Thymus (tissue), 11 donors: ENCODE data around the gene ITGB3. TPM values are rescaled to one million over a fixed set of nuclear protein-coding genes. Genes with fewer than 3 reads are reported as not detected.
"Not testable (repeated sequence)": the region's sequence is repeated elsewhere in the genome, so short reads cannot be mapped to it uniquely, and the experiment has no call there.

Source experiments
- DNase-seq, 9 donors: peaks; one replicate each; pipeline ENCODE4 v3.0.0-alpha.2; 2013; ENCODE audit warnings: low spot score in 9 of 9, low read depth in 6 of 9, missing footprints in 1 of 9
- H3K27ac ChIP-seq, 2 donors: one replicate each; pipeline ENCODE4 v1.5.1; 2013; ENCODE audit warnings: control low read depth in 1 of 2, low read depth in 1 of 2, low read length in 1 of 2, mild to moderate bottlenecking in 1 of 2, moderate library complexity in 1 of 2
- H3K27me3 ChIP-seq, 2 donors: one replicate each; pipeline ENCODE4 v1.5.1; 2013; ENCODE audit warnings: low read length in 1 of 2; ENCODE audit not compliant: control insufficient read depth in 2 of 2, insufficient read depth in 1 of 2
- H3K36me3 ChIP-seq, 2 donors: one replicate each; pipeline ENCODE4 v1.5.1; 2013; ENCODE audit warnings: low read length in 1 of 2, mild to moderate bottlenecking in 1 of 2, moderate library complexity in 1 of 2; ENCODE audit not compliant: control insufficient read depth in 2 of 2, insufficient read depth in 2 of 2
- H3K4me1 ChIP-seq, 2 donors: one replicate each; pipeline ENCODE4 v1.5.1; 2013; ENCODE audit warnings: low read length in 2 of 2; ENCODE audit not compliant: control insufficient read depth in 2 of 2, insufficient read depth in 2 of 2
- H3K4me3 ChIP-seq, 2 donors: one replicate each; pipeline ENCODE4 v1.5.1; 2013; ENCODE audit warnings: low read length in 2 of 2, control low read depth in 1 of 2, mild to moderate bottlenecking in 1 of 2
- H3K9me3 ChIP-seq, 2 donors: one replicate each; pipeline ENCODE4 v1.5.1; 2013; ENCODE audit warnings: low read length in 1 of 2, mild to moderate bottlenecking in 1 of 2; ENCODE audit not compliant: control insufficient read depth in 2 of 2, insufficient read depth in 1 of 2
- WGBS: extraction: QIAGEN DNeasy Blood & Tissue Kit; methylation state at CpG from one replicate; pipeline ENCODE4 v1.1.7; 2013; 5-methylcytosine and 5-hydroxymethylcytosine counted together
- polyA plus RNA-seq: library from polyadenylated mRNA; stranded (reverse); fragments of 200-250 nt; gene quantifications from one replicate; pipeline ENCODE4 v1.2.3, GENCODE V29; 2013
- total RNA-seq: library from RNA; stranded (reverse); fragments of 120-200 nt; gene quantifications from one replicate; pipeline ENCODE4 v1.2.4, GENCODE V29; 2013
- donor health status: healthy.

The ITGB3 gene
- total and polyA plus RNA-seq, 2 donors = 0.52 to 1.7 TPM

GRCh38 chr17:47267354-47267828 is 13.8 kb downstream of the ITGB3 start:
- no peak overlapping the region for H3K27ac ChIP-seq
- H3K9me3 ChIP-seq = peaks cover 0 to 6% of the 10 kb centered on the region in 2 donors
- H3K27me3 ChIP-seq = peaks cover 0 to 2% of the 10 kb centered on the region in 2 donors
- DNase-seq = no peak
- H3K4me3 ChIP-seq = no peak overlapping the region
- no peaks in the 10 kb centered on the region for H3K4me1 ChIP-seq
- H3K36me3 ChIP-seq = no peaks in the 10 kb centered on the region
- WGBS = 81% methylated on average over 1 of the region's 1 CpG

- 91% methylated on average over 3 of the region's 3 CpGs for WGBS
Measured at GRCh38 chr17:47268964-47269363, 15.3 kb downstream of the ITGB3 start.

GRCh38 chr17:47269561-47270280 is 16.1 kb downstream of the ITGB3 start:
- H3K9me3 ChIP-seq, H3K4me3 ChIP-seq, H3K36me3 ChIP-seq, H3K27me3 ChIP-seq, H3K27ac ChIP-seq, H3K4me1 ChIP-seq, DNase-seq: not testable (repeated sequence)

More at GRCh38 chr17:47268964-47269363, 15.3 kb downstream of the ITGB3 start:
- not testable (repeated sequence) for H3K9me3 ChIP-seq, H3K27me3 ChIP-seq, H3K4me3 ChIP-seq, H3K27ac ChIP-seq, H3K36me3 ChIP-seq, DNase-seq, H3K4me1 ChIP-seq

- Histone ChIP-seq H3K36me3 (no peaks in the 10 kb centered on the region), H3K4me1 (peaks cover 0 to 3% of the 10 kb centered on the region in 2 donors), H3K27ac (no peak overlapping the region), H3K27me3 (no peaks in the 10 kb centered on the region), H3K9me3 (peaks cover 0 to 6% of the 10 kb centered on the region in 2 donors), H3K4me3 (no peak overlapping the region)
- 96% methylated on average over 2 of the region's 2 CpGs for WGBS
- no peak for DNase-seq
Measured at GRCh38 chr17:47270946-47271705, 17.5 kb downstream of the ITGB3 start.

- Histone ChIP-seq H3K4me3 (no peak overlapping the region), H3K9me3 (peaks cover 0 to 6% of the 10 kb centered on the region in 2 donors), H3K27me3 (no peaks in the 10 kb centered on the region), H3K27ac (no peak overlapping the region), H3K4me1 (peaks cover 0 to 3% of the 10 kb centered on the region in 2 donors), H3K36me3 (no peaks in the 10 kb centered on the region)
- 96% methylated on average over 1 of the region's 1 CpG for whole genome bisulfite sequencing
- DNase-seq = no peak
Measured at GRCh38 chr17:47272491-47272890, 18.9 kb downstream of the ITGB3 start.

- H3K9me3 ChIP-seq = peaks cover 0 to 6% of the 10 kb centered on the region in 2 donors
- H3K4me3 ChIP-seq = no peak overlapping the region
- no peaks in the 10 kb centered on the region for H3K27me3 ChIP-seq
- peaks cover 0 to 3% of the 10 kb centered on the region in 2 donors for H3K4me1 ChIP-seq
- no peaks in the 10 kb centered on the region for H3K36me3 ChIP-seq
- H3K27ac ChIP-seq = no peak overlapping the region
- 95% methylated on average over 2 of the region's 2 CpGs for WGBS
- no peak for DNase-seq
Measured at GRCh38 chr17:47273245-47273644, 19.6 kb downstream of the ITGB3 start.

- 92% methylated on average over 5 of the region's 5 CpGs for WGBS
Measured at GRCh38 chr17:47274319-47275069, 20.9 kb downstream of the ITGB3 start.

GRCh38 chr17:47275245-47275984 is 21.8 kb downstream of the ITGB3 start:
- 81% methylated on average over 13 of the region's 13 CpGs for WGBS
- H3K36me3 ChIP-seq = no peaks in the 10 kb centered on the region
- H3K9me3 ChIP-seq = no peaks in the 10 kb centered on the region
- no peaks in the 10 kb centered on the region for H3K27me3 ChIP-seq
- peaks cover 0 to 3% of the 10 kb centered on the region in 2 donors for H3K4me1 ChIP-seq
- H3K4me3 ChIP-seq = no peak overlapping the region
- no peak overlapping the region for H3K27ac ChIP-seq
- no peak for DNase-seq

More at GRCh38 chr17:47274319-47275069, 20.9 kb downstream of the ITGB3 start:
- Histone ChIP-seq H3K9me3 (no peaks in the 10 kb centered on the region), H3K36me3 (no peaks in the 10 kb centered on the region), H3K4me1 (peaks cover 0 to 3% of the 10 kb centered on the region in 2 donors), H3K4me3 (no peak overlapping the region), H3K27ac (no peak overlapping the region), H3K27me3 (no peaks in the 10 kb centered on the region)
- DNase-seq = no peak
